Mammary epithelial cell (primary cell): ENCODE data around the gene CHD9.

Experiments used
- EZH2 ChIP-seq: IDR thresholded peaks from 2 replicates; pipeline ENCODE4 v1.6.1; 2012; ENCODE audit warnings: low read length, inconsistent platforms, borderline replicate concordance
- TF ChIP-seq, protein P1 (sequence below), 2 donors: IDR thresholded peaks in 1 of 2; conservative IDR thresholded peaks in 1 of 2; 2 replicates each; pipeline ENCODE4 v1.5.1; 2011 to 2012; ENCODE audit warnings: inconsistent platforms in 2 of 2, low read length in 2 of 2, mild to moderate bottlenecking in 2 of 2, control low read depth in 1 of 2, low read depth in 1 of 2; ENCODE audit not compliant: insufficient read depth in 1 of 2; ENCODE audit errors: extremely low read depth in 1 of 2

DNA sequence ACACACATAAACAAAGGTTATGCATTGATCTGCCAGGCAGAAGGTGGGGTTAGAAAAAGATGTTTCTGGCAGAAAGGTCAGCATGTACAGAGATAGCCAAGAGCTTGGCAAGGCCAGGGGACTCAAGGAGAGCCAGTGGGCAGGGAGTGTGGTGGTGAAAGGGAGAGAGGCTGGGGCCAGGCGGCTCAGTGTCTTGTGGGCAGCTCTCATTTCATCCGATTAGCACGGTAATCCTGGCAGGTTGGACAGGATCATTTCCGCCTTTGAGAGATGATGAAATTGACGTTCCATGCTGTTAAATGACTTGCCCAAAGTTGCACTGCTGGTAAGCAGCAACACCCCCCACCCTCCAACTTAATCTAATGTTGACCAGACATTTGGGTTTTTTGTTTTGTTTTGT lies 3.6 kb downstream of the CHD9 start:
- TF ChIP-seq, protein P1, sequence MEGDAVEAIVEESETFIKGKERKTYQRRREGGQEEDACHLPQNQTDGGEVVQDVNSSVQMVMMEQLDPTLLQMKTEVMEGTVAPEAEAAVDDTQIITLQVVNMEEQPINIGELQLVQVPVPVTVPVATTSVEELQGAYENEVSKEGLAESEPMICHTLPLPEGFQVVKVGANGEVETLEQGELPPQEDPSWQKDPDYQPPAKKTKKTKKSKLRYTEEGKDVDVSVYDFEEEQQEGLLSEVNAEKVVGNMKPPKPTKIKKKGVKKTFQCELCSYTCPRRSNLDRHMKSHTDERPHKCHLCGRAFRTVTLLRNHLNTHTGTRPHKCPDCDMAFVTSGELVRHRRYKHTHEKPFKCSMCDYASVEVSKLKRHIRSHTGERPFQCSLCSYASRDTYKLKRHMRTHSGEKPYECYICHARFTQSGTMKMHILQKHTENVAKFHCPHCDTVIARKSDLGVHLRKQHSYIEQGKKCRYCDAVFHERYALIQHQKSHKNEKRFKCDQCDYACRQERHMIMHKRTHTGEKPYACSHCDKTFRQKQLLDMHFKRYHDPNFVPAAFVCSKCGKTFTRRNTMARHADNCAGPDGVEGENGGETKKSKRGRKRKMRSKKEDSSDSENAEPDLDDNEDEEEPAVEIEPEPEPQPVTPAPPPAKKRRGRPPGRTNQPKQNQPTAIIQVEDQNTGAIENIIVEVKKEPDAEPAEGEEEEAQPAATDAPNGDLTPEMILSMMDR (conservative IDR thresholded peaks at IDR 0.05 in 1 of 2, IDR thresholded peaks at IDR 0.05 in 1 of 2; ENCODE audit: extremely low read depth in 1 of 2, insufficient read depth in 1 of 2, low read depth in 1 of 2, low read length in 2 of 2) = no peak
- no peak for TF ChIP-seq EZH2
